Measurements from ENCODE around the gene SLC22A2. TPM values are rescaled to one million over a fixed set of nuclear protein-coding genes. Genes with fewer than 3 reads are reported as not detected.

SLC22A2 gene
- total and polyA plus RNA-seq, 5 experiments from 2014 or later: not detected

GRCh38 chr6:160217073-160217472 lies 41.5 kb downstream of the SLC22A2 start:
- peaks cover 0 to 16% (median 0%) of the 10 kb centered on the region in 3 donors for H3K36me3 Mint-ChIP-seq
- H3K4me1 Mint-ChIP-seq: no peaks in the 10 kb centered on the region
- peaks cover 37 to 66% (median 55%) of the 10 kb centered on the region in 5 donors for H3K27me3 Mint-ChIP-seq
- no peak overlapping the region for H3K4me3 Mint-ChIP-seq
- DNase-seq (no peak), ATAC-seq (no peak)
- POLR2A ChIA-PET: no interaction called here
- peaks cover 0 to 25% (median 11%) of the 10 kb centered on the region in 9 donors for H3K9me3 Mint-ChIP-seq
- H3K27ac Mint-ChIP-seq: no peak overlapping the region

DNA sequence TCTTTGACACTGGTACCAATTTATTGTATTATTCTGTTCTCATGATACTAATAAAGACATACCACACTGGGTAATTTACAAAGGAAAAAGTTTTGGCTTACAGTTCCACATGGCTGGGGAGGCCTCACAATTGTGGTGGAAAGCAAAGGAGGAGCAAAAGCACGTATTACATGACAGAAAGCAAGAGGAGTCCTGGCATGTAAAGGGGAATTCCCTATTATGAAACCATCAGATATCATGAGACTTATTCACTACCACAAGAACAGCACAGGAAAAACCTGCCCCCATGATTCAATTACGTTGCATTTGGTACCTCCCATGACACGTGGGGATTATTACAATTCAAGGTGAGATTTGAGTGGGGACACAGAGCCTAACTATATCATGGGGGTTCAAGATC lies 43.4 kb downstream of the SLC22A2 start:
- Mint-ChIP-seq H3K4me1 (no peaks in the 10 kb centered on the region), H3K9me3 (peaks cover 0 to 42% (median 13%) of the 10 kb centered on the region in 9 donors), H3K36me3 (peaks cover 0 to 24% (median 0%) of the 10 kb centered on the region in 3 donors), H3K27me3 (peaks cover 36 to 85% (median 65%) of the 10 kb centered on the region in 5 donors), H3K27ac (no peak overlapping the region), H3K4me3 (no peak overlapping the region)
- DNase-seq (no peak), ATAC-seq (no peak)
- POLR2A ChIA-PET: no interaction called here

DNA sequence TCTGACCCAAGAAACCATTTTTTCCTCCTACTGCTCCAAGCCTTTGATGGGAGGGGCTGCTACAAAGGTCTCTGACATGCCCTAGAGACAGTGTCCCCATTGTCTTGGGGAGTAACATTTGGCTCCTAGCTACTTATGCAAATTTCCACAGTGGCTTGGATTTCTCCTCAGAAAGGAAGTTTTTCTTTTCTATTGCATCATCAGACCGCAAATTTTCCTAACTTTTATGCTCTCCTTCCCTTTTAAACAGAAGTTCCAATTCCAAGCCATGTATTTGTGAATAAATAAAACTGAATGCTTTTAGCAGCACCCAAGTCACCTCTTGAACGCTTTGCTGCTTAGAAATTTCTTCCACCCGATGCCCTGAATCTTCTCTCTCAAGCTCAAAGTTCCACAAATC lies 51.0 kb downstream of the SLC22A2 start:
- peaks cover 18 to 35% (median 28%) of the 10 kb centered on the region in 5 donors for H3K27me3 Mint-ChIP-seq
- POLR2A ChIA-PET: no interaction called here
- peaks cover 0 to 51% (median 23%) of the 10 kb centered on the region in 9 donors for H3K9me3 Mint-ChIP-seq
- H3K4me3 Mint-ChIP-seq: no peak overlapping the region
- peaks cover 0 to 20% (median 0%) of the 10 kb centered on the region in 3 donors for H3K36me3 Mint-ChIP-seq
- no peak for ATAC-seq
- no peaks in the 10 kb centered on the region for H3K4me1 Mint-ChIP-seq
- no peak for DNase-seq
- H3K27ac Mint-ChIP-seq: no peak overlapping the region

- Mint-ChIP-seq H3K36me3 (peaks cover 0 to 12% (median 0%) of the 10 kb centered on the region in 3 donors), H3K27ac (no peak overlapping the region), H3K27me3 (peaks cover 19 to 36% (median 29%) of the 10 kb centered on the region in 5 donors), H3K4me1 (no peaks in the 10 kb centered on the region), H3K9me3 (peaks cover 0 to 25% (median 16%) of the 10 kb centered on the region in 9 donors), H3K4me3 (no peak overlapping the region)
- POLR2A ChIA-PET: no interaction called here
- DNase-seq: no peak
- no peak for ATAC-seq
Measured at GRCh38 chr6:160204710-160205109, 53.9 kb downstream of the SLC22A2 start.

GRCh38 chr6:160203953-160204352 lies 54.7 kb downstream of the SLC22A2 start:
- H3K9me3 Mint-ChIP-seq: peaks cover 0 to 19% (median 16%) of the 10 kb centered on the region in 9 donors
- no peak overlapping the region for H3K27ac Mint-ChIP-seq

DNA sequence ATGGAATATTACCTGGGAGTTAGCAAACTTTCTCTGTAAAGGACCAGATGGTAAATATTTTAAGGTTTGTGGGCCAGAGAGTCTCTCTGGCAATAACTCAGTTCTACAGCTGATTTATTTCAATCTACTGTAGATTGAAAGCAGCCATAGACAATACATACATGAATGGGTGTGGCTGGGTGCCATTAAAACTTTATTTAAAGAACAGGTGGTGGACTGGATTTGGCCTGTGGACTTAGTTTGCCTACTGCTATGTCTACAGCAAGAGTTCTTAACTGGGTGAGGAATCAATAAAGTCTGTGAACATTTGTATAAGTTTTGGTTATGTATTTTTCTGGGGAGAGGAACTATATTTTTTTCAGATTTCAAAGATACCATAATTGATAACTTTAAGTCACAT lies 55.1 kb downstream of the SLC22A2 start:
- ATAC-seq: no peak
- Mint-ChIP-seq H3K36me3 (peaks cover 0 to 10% (median 0%) of the 10 kb centered on the region in 3 donors), H3K9me3 (peaks cover 0 to 19% (median 13%) of the 10 kb centered on the region in 9 donors), H3K4me3 (no peak overlapping the region), H3K4me1 (no peaks in the 10 kb centered on the region), H3K27ac (no peak overlapping the region), H3K27me3 (peaks cover 22 to 36% (median 29%) of the 10 kb centered on the region in 5 donors)
- DNase-seq: no peak
- POLR2A ChIA-PET: no interaction called here

More at GRCh38 chr6:160203953-160204352, 54.7 kb downstream of the SLC22A2 start:
- H3K4me1 Mint-ChIP-seq: no peaks in the 10 kb centered on the region
- H3K27me3 Mint-ChIP-seq: peaks cover 19 to 36% (median 29%) of the 10 kb centered on the region in 5 donors
- H3K36me3 Mint-ChIP-seq: peaks cover 0 to 12% (median 0%) of the 10 kb centered on the region in 3 donors
- DNase-seq (no peak), ATAC-seq (no peak)
- no peak overlapping the region for H3K4me3 Mint-ChIP-seq
- POLR2A ChIA-PET: no interaction called here

DNA sequence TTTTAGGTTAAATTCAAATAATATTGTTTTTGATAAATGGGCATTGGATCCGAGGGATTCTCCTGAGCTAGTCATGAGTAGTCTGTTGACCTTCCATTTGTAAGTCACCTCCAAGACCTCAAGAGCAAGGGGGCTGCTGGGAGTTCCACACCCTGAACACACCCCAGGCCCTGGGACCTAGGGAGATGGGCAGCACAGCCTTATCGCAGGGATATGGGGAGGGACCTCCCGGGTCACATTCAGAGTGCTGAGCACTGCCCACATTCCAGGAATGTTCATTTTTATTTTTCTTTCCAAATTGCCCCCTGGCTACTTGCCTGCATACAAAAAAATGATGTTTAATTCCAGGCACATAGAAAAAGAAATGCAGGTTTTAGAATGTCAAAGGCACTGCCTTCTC lies 55.5 kb downstream of the SLC22A2 start:
- DNase-seq (no peak), ATAC-seq (no peak)
- Mint-ChIP-seq H3K27ac (no peak overlapping the region), H3K4me1 (no peaks in the 10 kb centered on the region), H3K36me3 (peaks cover 0 to 5% (median 0%) of the 10 kb centered on the region in 3 donors), H3K27me3 (peaks cover 22 to 36% (median 28%) of the 10 kb centered on the region in 5 donors), H3K9me3 (peaks cover under 1 to 15% (median 10%) of the 10 kb centered on the region in 9 donors), H3K4me3 (no peak overlapping the region)
- POLR2A ChIA-PET: no interaction called here

GRCh38 chr6:160202411-160202810 lies 56.2 kb downstream of the SLC22A2 start:
- no peak overlapping the region for H3K4me3 Mint-ChIP-seq
- H3K4me1 Mint-ChIP-seq: no peaks in the 10 kb centered on the region
- peaks cover 18 to 36% (median 24%) of the 10 kb centered on the region in 5 donors for H3K27me3 Mint-ChIP-seq
- H3K27ac Mint-ChIP-seq: no peak overlapping the region
- H3K9me3 Mint-ChIP-seq: peaks cover 4 to 17% (median 8%) of the 10 kb centered on the region in 9 donors
- DNase-seq (no peak), ATAC-seq (no peak)
- POLR2A ChIA-PET: no interaction called here
- no peaks in the 10 kb centered on the region for H3K36me3 Mint-ChIP-seq

DNA sequence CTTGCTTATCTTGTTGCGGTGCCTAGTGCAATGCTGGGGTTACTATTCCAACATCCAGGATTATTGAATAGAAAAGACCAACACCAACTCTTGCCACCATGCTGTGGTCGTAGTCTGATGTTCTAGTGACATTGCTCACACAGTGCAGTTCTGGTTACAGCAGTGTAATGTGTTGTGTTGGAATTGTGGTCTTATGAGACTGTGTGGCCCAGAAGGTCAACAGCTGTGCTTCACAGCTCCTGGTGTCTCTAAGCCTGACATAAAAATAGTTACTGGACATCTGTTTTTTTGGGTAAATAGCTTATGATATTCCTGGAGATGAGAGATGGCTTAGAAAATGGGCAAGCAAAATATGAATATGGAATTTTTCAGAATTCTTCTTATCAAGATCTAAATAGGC lies 57.6 kb downstream of the SLC22A2 start:
- Mint-ChIP-seq H3K9me3 (peaks cover 5 to 17% (median 14%) of the 10 kb centered on the region in 9 donors), H3K27ac (no peak overlapping the region), H3K4me3 (no peak overlapping the region), H3K27me3 (peaks cover 16 to 27% (median 22%) of the 10 kb centered on the region in 5 donors), H3K36me3 (peaks cover 0 to 8% (median under 1%) of the 10 kb centered on the region in 3 donors), H3K4me1 (no peaks in the 10 kb centered on the region)
- POLR2A ChIA-PET: no interaction called here
- DNase-seq: no peak
- no peak for ATAC-seq

DNA sequence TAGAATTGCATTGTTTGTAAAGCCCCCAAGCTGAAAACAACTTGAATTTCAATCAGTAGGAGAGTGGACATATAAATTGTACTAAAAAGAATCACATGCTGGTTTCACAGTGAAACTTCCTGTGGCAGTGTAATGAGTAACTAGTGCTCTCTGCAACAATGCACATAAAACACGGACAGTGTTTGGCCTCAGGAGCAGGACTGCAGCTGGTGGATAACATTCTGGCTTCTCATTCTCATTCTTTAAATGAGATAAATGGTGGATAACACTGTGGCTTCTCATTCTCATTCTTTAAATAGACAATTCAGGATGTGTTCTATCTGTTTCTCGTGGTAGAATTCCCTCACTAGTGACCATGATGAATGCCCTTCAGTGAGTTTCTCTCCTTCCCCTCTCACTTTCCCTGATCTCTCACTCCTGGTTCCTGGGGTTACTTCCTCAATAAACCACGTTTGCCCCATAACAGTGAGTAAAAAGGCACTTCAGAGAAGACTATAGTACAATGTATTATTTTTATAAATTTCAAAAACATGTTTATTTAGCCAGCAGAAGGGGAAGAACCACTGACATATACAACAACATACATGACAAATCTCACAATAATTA lies 59.9 kb downstream of the SLC22A2 start:
- peaks cover 0 to 24% (median 6%) of the 10 kb centered on the region in 3 donors for H3K36me3 Mint-ChIP-seq
- H3K27ac Mint-ChIP-seq: no peak overlapping the region
- H3K4me3 Mint-ChIP-seq: no peak overlapping the region
- ATAC-seq (no peak), DNase-seq (no peak)
- peaks cover 10 to 38% (median 19%) of the 10 kb centered on the region in 9 donors for H3K9me3 Mint-ChIP-seq
- no peaks in the 10 kb centered on the region for H3K4me1 Mint-ChIP-seq
- H3K27me3 Mint-ChIP-seq: peaks cover 13 to 27% (median 15%) of the 10 kb centered on the region in 5 donors
- POLR2A ChIA-PET: no interaction called here

DNA sequence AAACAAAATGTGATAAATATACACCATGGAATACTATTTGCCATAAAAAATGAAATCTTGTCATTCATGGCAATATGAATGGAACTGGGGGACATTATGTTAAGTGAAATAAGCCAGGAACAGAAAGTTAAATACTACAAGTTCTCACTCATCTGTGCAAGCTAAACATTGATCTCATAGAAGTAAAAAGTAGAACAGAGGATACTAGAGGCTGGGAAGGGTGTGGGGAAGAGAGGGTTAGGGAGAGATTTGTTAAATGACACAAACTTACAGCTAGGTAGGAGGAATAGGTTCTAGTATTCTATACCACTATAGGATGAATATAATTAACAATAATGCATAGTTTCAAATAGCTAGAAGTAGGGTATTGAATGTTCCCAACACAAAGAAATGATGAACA lies 61.0 kb downstream of the SLC22A2 start:
- no peak for ATAC-seq
- Mint-ChIP-seq H3K4me3 (no peak overlapping the region), H3K36me3 (peaks cover 0 to 32% (median 9%) of the 10 kb centered on the region in 3 donors), H3K4me1 (no peaks in the 10 kb centered on the region), H3K27me3 (peaks cover 13 to 27% (median 15%) of the 10 kb centered on the region in 5 donors), H3K9me3 (peaks cover 15 to 48% (median 29%) of the 10 kb centered on the region in 9 donors), H3K27ac (no peak overlapping the region)
- POLR2A ChIA-PET: no interaction called here
- DNase-seq: no peak

DNA sequence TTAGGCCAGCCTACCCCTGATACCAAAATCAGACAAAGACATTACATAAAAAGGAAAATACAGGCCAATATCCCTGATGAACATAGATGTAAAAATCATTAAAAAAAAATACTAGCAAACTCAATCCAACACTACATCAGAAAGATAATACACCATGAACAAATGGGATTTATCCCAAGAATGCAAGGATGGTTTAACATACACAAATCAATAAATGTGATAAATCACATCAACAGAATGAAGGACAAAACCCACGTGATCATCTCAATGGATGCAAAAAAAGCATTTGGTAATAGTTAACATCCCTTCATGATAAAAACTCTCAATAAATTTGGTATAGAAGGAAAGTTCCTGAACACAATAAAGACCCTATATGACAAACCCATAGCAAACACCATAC lies 63.8 kb downstream of the SLC22A2 start:
- H3K27me3 Mint-ChIP-seq: peaks cover 0 to 14% (median 2%) of the 10 kb centered on the region in 5 donors
- ATAC-seq (no peak), DNase-seq (no peak)
- H3K36me3 Mint-ChIP-seq: peaks cover 3 to 45% (median 13%) of the 10 kb centered on the region in 3 donors
- no peak overlapping the region for H3K27ac Mint-ChIP-seq
- no peaks in the 10 kb centered on the region for H3K4me1 Mint-ChIP-seq
- POLR2A ChIA-PET: no interaction called here
- no peak overlapping the region for H3K4me3 Mint-ChIP-seq
- peaks cover 20 to 74% (median 39%) of the 10 kb centered on the region in 9 donors for H3K9me3 Mint-ChIP-seq

DNA sequence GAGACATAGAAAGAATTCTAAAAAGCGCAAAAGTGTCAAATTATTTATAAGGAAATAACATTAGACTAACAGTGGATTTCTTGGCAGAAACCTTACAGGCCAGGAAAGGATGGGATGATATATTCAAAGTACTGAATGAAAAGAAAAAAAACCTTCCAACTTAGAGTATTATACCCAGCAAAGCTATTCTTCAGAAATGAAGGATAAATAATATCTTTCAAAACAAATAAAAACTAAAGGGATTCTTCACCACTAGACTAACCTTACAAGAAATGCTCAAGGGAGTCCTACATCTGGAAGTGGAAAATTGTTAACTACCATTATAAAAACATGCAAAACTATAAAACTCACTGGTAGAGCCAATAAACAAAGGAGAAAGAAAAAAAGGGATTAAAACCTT lies 65.8 kb downstream of the SLC22A2 start:
- POLR2A ChIA-PET: no interaction called here
- Mint-ChIP-seq H3K36me3 (peaks cover 3 to 45% (median 13%) of the 10 kb centered on the region in 3 donors), H3K4me3 (no peak overlapping the region), H3K9me3 (peaks cover 20 to 76% (median 41%) of the 10 kb centered on the region in 9 donors), H3K4me1 (no peaks in the 10 kb centered on the region), H3K27me3 (peaks cover 0 to 14% (median 5%) of the 10 kb centered on the region in 5 donors), H3K27ac (no peak overlapping the region)
- ATAC-seq: no peak
- no peak for DNase-seq

Data from naive thymus-derived CD8-positive, alpha-beta T cell (primary cell).